Fibroblast of upper back skin (primary cell): Measurements from ENCODE around the gene ZNF628.
"Not testable (repeated sequence)": the region's sequence is repeated elsewhere in the genome, so short reads cannot be mapped to it uniquely, and the experiment has no call there.

ENCODE experiments used
- DNase-seq: peaks from one replicate; pipeline ENCODE4 v3.0.0-alpha.2; 2013

The ZNF628 gene

GRCh38 chr19:55484593-55485438 is 8.4 kb downstream of the ZNF628 start, which contains the start of gene NAT14:
Gene NAT14, plus strand, starts transcription at chr19:55485188. Its CDS starts 521 bp downstream, at chr19:55485709.
- peak; percentile 60 for DNase-seq

- no peak for DNase-seq
Observed at GRCh38 chr19:55485439-55486011, 9.1 kb downstream of the ZNF628 start.

GRCh38 chr19:55486043-55486970 is 9.9 kb downstream of the ZNF628 start:
- DNase-seq, result no peak

- peak; percentile 96 for DNase-seq
Observed at GRCh38 chr19:55486971-55487923, 10.8 kb downstream of the ZNF628 start.

- DNase-seq, result peak; percentile 65
Observed at GRCh38 chr19:55487924-55488687, 11.7 kb downstream of the ZNF628 start, which contains the start of gene SSC5D. Gene SSC5D, plus strand, starts transcription at chr19:55488436. Its CDS starts 154 bp downstream, at chr19:55488590.

GRCh38 chr19:55488986-55489710 is 12.7 kb downstream of the ZNF628 start:
- no peak for DNase-seq

- DNase-seq, result no peak
Observed at GRCh38 chr19:55489711-55490477, 13.5 kb downstream of the ZNF628 start.

GRCh38 chr19:55490478-55491432 is 14.3 kb downstream of the ZNF628 start:
- DNase-seq, result no peak

- no peak for DNase-seq
Observed at GRCh38 chr19:55491546-55492360, 15.3 kb downstream of the ZNF628 start.

GRCh38 chr19:55492362-55492944 is 16.0 kb downstream of the ZNF628 start:
- DNase-seq, result no peak

GRCh38 chr19:55493052-55493644 is 16.7 kb downstream of the ZNF628 start:
- DNase-seq, result peak; percentile 47

GRCh38 chr19:55493645-55494171 is 17.3 kb downstream of the ZNF628 start:
- DNase-seq, result no peak

GRCh38 chr19:55494172-55494761 is 17.9 kb downstream of the ZNF628 start:
- peak; percentile 33 for DNase-seq

- DNase-seq, result no peak
Observed at GRCh38 chr19:55495646-55496349, 19.4 kb downstream of the ZNF628 start.

- not testable (repeated sequence) for DNase-seq
Observed at GRCh38 chr19:55496820-55497219, 20.4 kb downstream of the ZNF628 start.
